ENCODE data around the gene HIC1.

The HIC1 gene

GRCh38 chr17:2061441-2061958, 6.6 kb downstream of the HIC1 start:
- DNase-seq = no peak

GRCh38 chr17:2062571-2063183, 7.8 kb downstream of the HIC1 start:
- no peak for DNase-seq

GRCh38 chr17:2063261-2064146, 8.6 kb downstream of the HIC1 start:
- no peak for DNase-seq

GRCh38 chr17:2064147-2064489, 9.2 kb downstream of the HIC1 start:
- no peak for DNase-seq

- no peak for DNase-seq
Measured at GRCh38 chr17:2064520-2064971, 9.6 kb downstream of the HIC1 start.

- peak; percentile 73 for DNase-seq
Measured at GRCh38 chr17:2064980-2065785, 10.3 kb downstream of the HIC1 start.

GRCh38 chr17:2065949-2066400, 11.1 kb downstream of the HIC1 start:
- DNase-seq = no peak

- no peak for DNase-seq
Measured at GRCh38 chr17:2067048-2067561, 12.2 kb downstream of the HIC1 start.

GRCh38 chr17:2067608-2068024, 12.7 kb downstream of the HIC1 start:
- DNase-seq = no peak

GRCh38 chr17:2068031-2068518, 13.2 kb downstream of the HIC1 start:
- DNase-seq = no peak

GRCh38 chr17:2068519-2069051, 13.7 kb downstream of the HIC1 start:
- DNase-seq = no peak

GRCh38 chr17:2070241-2071023, 15.5 kb downstream of the HIC1 start:
- peak; percentile 77 for DNase-seq

- no peak for DNase-seq
Measured at GRCh38 chr17:2071024-2071385, 16.1 kb downstream of the HIC1 start.

- DNase-seq = no peak
Measured at GRCh38 chr17:2071455-2072281, 16.8 kb downstream of the HIC1 start.

- DNase-seq = no peak
Measured at GRCh38 chr17:2074919-2075318, 20.0 kb downstream of the HIC1 start.

GRCh38 chr17:2075336-2076086, 20.6 kb downstream of the HIC1 start:
- DNase-seq = no peak

- no peak for DNase-seq
Measured at GRCh38 chr17:2076087-2076984, 21.4 kb downstream of the HIC1 start.

GRCh38 chr17:2077040-2077439, 22.1 kb downstream of the HIC1 start:
- no peak for DNase-seq

- DNase-seq = no peak
Measured at GRCh38 chr17:2081564-2081963, 26.7 kb downstream of the HIC1 start.
